Esophagus squamous epithelium (tissue), 4 donors: ENCODE results near the gene THSD7B.

Source experiments
- CTCF ChIP-seq, 6 experiments: fragments of 450-650 bp in 4 of 6; fragments of 200-600 bp in 2 of 6; sonication (generic) in 2 of 6; IDR thresholded peaks; one replicate each; pipeline ENCODE4 v1.5.1; 2016 to 2019; ENCODE audit warnings: antibody characterized with exemption in 6 of 6, mild to moderate bottlenecking in 4 of 6, moderate library complexity in 4 of 6
- POLR2A ChIP-seq, 4 donors: fragments of 450-650 bp; IDR thresholded peaks; one replicate each; pipeline ENCODE4 v1.6.1; 2017; ENCODE audit warnings: antibody characterized with exemption in 4 of 4, mild to moderate bottlenecking in 4 of 4, moderate library complexity in 3 of 4

- TF ChIP-seq CTCF (IDR thresholded peaks at IDR 0.05) (no peak), POLR2A (IDR thresholded peaks at IDR 0.05) (no peak)
These were observed 890.5 kb downstream of the THSD7B start for GRCh38 chr2:137655814-137656213.
